Right lobe of liver (tissue), 4 donors: ENCODE measurements around the gene SUCLG2.

ENCODE experiments used
- POLR2A ChIP-seq: fragments of 450-650 bp; IDR thresholded peaks from one replicate; pipeline ENCODE4 v1.6.1; 2017; ENCODE audit warnings: antibody characterized with exemption, mild to moderate bottlenecking
- TF ChIP-seq, protein P1 (sequence below), 4 donors: fragments of 200-600 bp in 3 of 4; fragments of 450-650 bp in 1 of 4; IDR thresholded peaks; one replicate each; pipeline versions ENCODE4 v1.5.1 to v1.8.0; 2016 to 2022; ENCODE audit warnings: antibody characterized with exemption in 4 of 4, mild to moderate bottlenecking in 2 of 4
- donor health status: DM: no; HTN: no; CAD: no.
- donor health status: DM: no; HTN: no; CAD: no.
- donor health status: DM: no; HTN: yes; CAD: no.

DNA sequence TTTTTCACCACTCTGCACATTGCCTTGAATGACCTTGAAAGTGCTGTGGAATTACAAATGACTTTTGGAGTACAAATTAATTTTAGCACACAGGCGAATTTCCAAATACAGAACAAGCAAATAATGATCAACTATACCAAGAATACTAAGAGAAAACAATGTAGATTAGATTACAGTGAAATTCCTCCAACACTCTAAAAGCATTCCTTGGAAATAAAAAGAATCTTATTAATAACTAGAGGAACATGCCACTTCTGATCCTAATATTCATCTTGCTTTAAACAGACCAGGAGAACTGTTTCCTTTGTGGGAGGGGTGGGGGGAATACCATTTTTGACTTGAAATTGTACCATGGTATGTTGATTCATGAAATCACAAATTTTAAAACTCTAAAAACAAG, 167.5 kb downstream of the SUCLG2 start:
- TF ChIP-seq POLR2A: no peak
- TF ChIP-seq, protein P1, sequence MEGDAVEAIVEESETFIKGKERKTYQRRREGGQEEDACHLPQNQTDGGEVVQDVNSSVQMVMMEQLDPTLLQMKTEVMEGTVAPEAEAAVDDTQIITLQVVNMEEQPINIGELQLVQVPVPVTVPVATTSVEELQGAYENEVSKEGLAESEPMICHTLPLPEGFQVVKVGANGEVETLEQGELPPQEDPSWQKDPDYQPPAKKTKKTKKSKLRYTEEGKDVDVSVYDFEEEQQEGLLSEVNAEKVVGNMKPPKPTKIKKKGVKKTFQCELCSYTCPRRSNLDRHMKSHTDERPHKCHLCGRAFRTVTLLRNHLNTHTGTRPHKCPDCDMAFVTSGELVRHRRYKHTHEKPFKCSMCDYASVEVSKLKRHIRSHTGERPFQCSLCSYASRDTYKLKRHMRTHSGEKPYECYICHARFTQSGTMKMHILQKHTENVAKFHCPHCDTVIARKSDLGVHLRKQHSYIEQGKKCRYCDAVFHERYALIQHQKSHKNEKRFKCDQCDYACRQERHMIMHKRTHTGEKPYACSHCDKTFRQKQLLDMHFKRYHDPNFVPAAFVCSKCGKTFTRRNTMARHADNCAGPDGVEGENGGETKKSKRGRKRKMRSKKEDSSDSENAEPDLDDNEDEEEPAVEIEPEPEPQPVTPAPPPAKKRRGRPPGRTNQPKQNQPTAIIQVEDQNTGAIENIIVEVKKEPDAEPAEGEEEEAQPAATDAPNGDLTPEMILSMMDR (IDR thresholded peaks at IDR 0.05): no peak
